Transverse colon (tissue), 4 donors: ENCODE measurements around the gene CAMKV. TPM values are rescaled to one million over a fixed set of nuclear protein-coding genes. Genes with fewer than 3 reads are reported as not detected.

Source experiments
- DNase-seq: peaks from one replicate; pipeline ENCODE4 v3.0.0-alpha.2; 2019
- H3K27ac ChIP-seq, 4 donors: fragments of 200-600 bp; sonication (generic); 2 replicates each; pipeline ENCODE4 v1.5.1; 2016 to 2018; ENCODE audit warnings: inconsistent platforms in 4 of 4
- H3K27me3 ChIP-seq: fragments of 200-600 bp; sonication (generic); 2 replicates; pipeline ENCODE4 v1.5.1; 2017; ENCODE audit warnings: inconsistent platforms
- H3K36me3 ChIP-seq, 4 donors: fragments of 200-600 bp; sonication (generic); 2 replicates each; pipeline ENCODE4 v1.5.1; 2017 to 2019; ENCODE audit warnings: inconsistent platforms in 4 of 4
- H3K4me1 ChIP-seq, 4 donors: fragments of 200-600 bp; sonication (generic); 2 replicates each; pipeline ENCODE4 v1.5.1; 2017 to 2020; ENCODE audit warnings: inconsistent platforms in 4 of 4
- H3K4me3 ChIP-seq, 4 donors: fragments of 200-600 bp; sonication (generic); 1 replicate in 1 of 4; 2 replicates in 3 of 4; pipeline versions ENCODE4 v1.5.1 to v1.6.1; 2017 to 2019; ENCODE audit warnings: inconsistent platforms in 4 of 4
- H3K9me3 ChIP-seq, 2 donors: fragments of 200-600 bp; sonication (generic); 2 replicates each; pipeline ENCODE4 v1.5.1; 2017 to 2019; ENCODE audit warnings: inconsistent platforms in 2 of 2
- EP300 ChIP-seq: sonication (generic); formaldehyde crosslinking; IDR thresholded peaks from one replicate; pipeline ENCODE4 v1.6.1; 2017; ENCODE audit warnings: antibody characterized with exemption, low read depth
- POLR2A ChIP-seq: fragments of 450-650 bp; IDR thresholded peaks from one replicate; pipeline ENCODE4 v1.6.1; 2016; ENCODE audit warnings: antibody characterized with exemption, mild to moderate bottlenecking, moderate library complexity
- POLR2AphosphoS5 ChIP-seq, 3 donors: sonication (generic); formaldehyde crosslinking; IDR thresholded peaks; one replicate each; pipeline ENCODE4 v1.6.1; 2016; ENCODE audit warnings: antibody characterized with exemption in 3 of 3
- WGBS, 2 donors: methylation state at CpG; one replicate each; pipeline ENCODE4 v1.1.5; 2018; ENCODE audit warnings: low coverage in 1 of 2; 5-methylcytosine and 5-hydroxymethylcytosine counted together
- in situ Hi-C, 4 donors: fragments of 200-750 bp; cut with MboI; loops; one replicate each; pipeline versions ENCODE4 v1.15.0 to v1.15.1; 2017; ENCODE audit warnings: low sequenced_read_pairs in 3 of 4, low pct_ligation_motif_present in 1 of 4, low pct_unique_long_range_greater_than_20kb in 1 of 4
- intact Hi-C: fragments of 100-400 bp; cut with DNase I; formaldehyde crosslinking; loops from one replicate; pipeline ENCODE4 v1.15.1; 2023; ENCODE audit warnings: low total_unique reads
- total RNA-seq, 4 donors: library from RNA; depleted of rRNA; stranded (reverse); fragments of >200 nt; gene quantifications; one replicate each; pipeline ENCODE4 v1.1.0, GENCODE V29; 2016
- TF ChIP-seq, protein P1 (sequence below), 5 experiments: fragments of 200-600 bp in 3 of 5; fragments of 450-650 bp in 2 of 5; sonication (generic) in 3 of 5; IDR thresholded peaks; 1 replicate in 2 of 5; 2 replicates in 3 of 5; pipeline ENCODE4 v1.5.1; 2016 to 2017; ENCODE audit warnings: antibody characterized with exemption in 5 of 5, inconsistent platforms in 3 of 5, mild to moderate bottlenecking in 2 of 5, moderate library complexity in 1 of 5

Gene CAMKV
- total RNA-seq, 4 donors from 2014 or later: 0.14 TPM; not detected in 3

DNA sequence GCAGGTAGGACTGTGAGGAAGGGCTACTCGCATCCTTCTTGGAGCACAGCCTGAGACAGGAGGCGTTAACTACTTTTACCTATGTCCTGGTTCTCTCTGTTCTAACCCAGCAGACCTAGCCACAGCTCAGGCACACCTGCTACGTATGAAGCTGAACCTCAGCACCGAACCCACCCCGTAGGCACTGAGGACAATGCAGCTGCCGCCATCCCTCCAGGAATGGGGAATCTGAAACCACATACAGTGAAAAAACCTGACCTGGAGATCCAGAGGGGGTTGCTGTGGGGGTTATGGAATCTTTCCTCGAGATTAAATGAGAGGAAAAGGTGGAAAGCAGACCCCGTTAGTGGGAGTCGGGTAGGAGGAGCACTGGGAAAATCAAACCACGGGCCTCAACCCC, 19.6 kb upstream of the CAMKV start:
- Histone ChIP-seq H3K27ac (no peak overlapping the region), H3K27me3 (no peaks in the 10 kb centered on the region), H3K4me3 (no peak overlapping the region), H3K36me3 (no peaks in the 10 kb centered on the region), H3K4me1 (no peaks in the 10 kb centered on the region), H3K9me3 (no peaks in the 10 kb centered on the region)
- DNase-seq: no peak
- TF ChIP-seq POLR2A (no peak), EP300 (no peak), POLR2AphosphoS5 (IDR thresholded peaks at IDR 0.05) (no peak)
- TF ChIP-seq, protein P1, sequence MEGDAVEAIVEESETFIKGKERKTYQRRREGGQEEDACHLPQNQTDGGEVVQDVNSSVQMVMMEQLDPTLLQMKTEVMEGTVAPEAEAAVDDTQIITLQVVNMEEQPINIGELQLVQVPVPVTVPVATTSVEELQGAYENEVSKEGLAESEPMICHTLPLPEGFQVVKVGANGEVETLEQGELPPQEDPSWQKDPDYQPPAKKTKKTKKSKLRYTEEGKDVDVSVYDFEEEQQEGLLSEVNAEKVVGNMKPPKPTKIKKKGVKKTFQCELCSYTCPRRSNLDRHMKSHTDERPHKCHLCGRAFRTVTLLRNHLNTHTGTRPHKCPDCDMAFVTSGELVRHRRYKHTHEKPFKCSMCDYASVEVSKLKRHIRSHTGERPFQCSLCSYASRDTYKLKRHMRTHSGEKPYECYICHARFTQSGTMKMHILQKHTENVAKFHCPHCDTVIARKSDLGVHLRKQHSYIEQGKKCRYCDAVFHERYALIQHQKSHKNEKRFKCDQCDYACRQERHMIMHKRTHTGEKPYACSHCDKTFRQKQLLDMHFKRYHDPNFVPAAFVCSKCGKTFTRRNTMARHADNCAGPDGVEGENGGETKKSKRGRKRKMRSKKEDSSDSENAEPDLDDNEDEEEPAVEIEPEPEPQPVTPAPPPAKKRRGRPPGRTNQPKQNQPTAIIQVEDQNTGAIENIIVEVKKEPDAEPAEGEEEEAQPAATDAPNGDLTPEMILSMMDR (IDR thresholded peaks at IDR 0.05): no peak
- 60 to 85% methylated on average over 1 to 10 of the region's 10 CpGs for WGBS, 2 donors
- in situ Hi-C loops: no loop called here
- intact Hi-C loops: no loop called here

GRCh38 chr3:49886922-49887265, 17.2 kb upstream of the CAMKV start:
- no peaks in the 10 kb centered on the region for H3K27me3 ChIP-seq
- H3K27ac ChIP-seq: no peak overlapping the region
- in situ Hi-C loops (no loop called here), intact Hi-C loops (no loop called here)
- no peak for DNase-seq
- TF ChIP-seq POLR2AphosphoS5 (IDR thresholded peaks at IDR 0.05) (no peak), EP300 (no peak), POLR2A (no peak)
- TF ChIP-seq, protein P1 (IDR thresholded peaks at IDR 0.05): no peak
- no peak overlapping the region for H3K4me3 ChIP-seq
- no peaks in the 10 kb centered on the region for H3K9me3 ChIP-seq
- H3K4me1 ChIP-seq: peaks cover 0 to 2% (median 1%) of the 10 kb centered on the region in 4 donors
- no peaks in the 10 kb centered on the region for H3K36me3 ChIP-seq

GRCh38 chr3:49883998-49884397, 14.3 kb upstream of the CAMKV start:
- no peak overlapping the region for H3K4me3 ChIP-seq
- no peaks in the 10 kb centered on the region for H3K36me3 ChIP-seq
- H3K27me3 ChIP-seq: no peaks in the 10 kb centered on the region
- TF ChIP-seq POLR2AphosphoS5 (IDR thresholded peaks at IDR 0.05) (no peak), EP300 (no peak), POLR2A (no peak)
- TF ChIP-seq, protein P1 (IDR thresholded peaks at IDR 0.05): no peak
- no peak overlapping the region for H3K27ac ChIP-seq
- no peaks in the 10 kb centered on the region for H3K9me3 ChIP-seq
- H3K4me1 ChIP-seq: peaks cover 0 to 8% (median 2%) of the 10 kb centered on the region in 4 donors
- in situ Hi-C loops (no loop called here), intact Hi-C loops (no loop called here)
- WGBS, 2 donors: 83 to 84% methylated on average over 1 to 4 of the region's 4 CpGs
- no peak for DNase-seq

GRCh38 chr3:49882166-49882565, 12.5 kb upstream of the CAMKV start:
- 57% methylated on average over 6 of the region's 6 CpGs; no CpG with 5 or more reads in 1 of the 2 donors for WGBS, 2 donors
- in situ Hi-C loops (no loop called here), intact Hi-C loops (no loop called here)
- Histone ChIP-seq H3K4me3 (no peak overlapping the region), H3K27me3 (no peaks in the 10 kb centered on the region), H3K36me3 (no peaks in the 10 kb centered on the region), H3K9me3 (no peaks in the 10 kb centered on the region), H3K4me1 (peaks cover 0 to 8% (median 2%) of the 10 kb centered on the region in 4 donors), H3K27ac (no peak overlapping the region)
- no peak for DNase-seq
- TF ChIP-seq POLR2A (no peak), POLR2AphosphoS5 (IDR thresholded peaks at IDR 0.05) (no peak), EP300 (no peak)
- TF ChIP-seq, protein P1 (IDR thresholded peaks at IDR 0.05): no peak
